GM18505 (cell line): ENCODE results near the gene FHIT.
"Not testable (repeated sequence)": the region's sequence is repeated elsewhere in the genome, so short reads cannot be mapped to it uniquely, and the experiment has no call there.

Experiments used
- ATAC-seq: cut with Tn5 transposase; IDR thresholded peaks from one replicate; pipeline ENCODE4 v1.9.1; 2021; ENCODE audit not compliant: unreplicated experiment
- POLR2A ChIP-seq: IDR thresholded peaks from 4 replicates; pipeline ENCODE4 v1.6.1; 2011; ENCODE audit warnings: borderline replicate concordance; ENCODE audit not compliant: insufficient read depth, insufficient read length; ENCODE audit errors: extremely low read depth

The FHIT gene

DNA sequence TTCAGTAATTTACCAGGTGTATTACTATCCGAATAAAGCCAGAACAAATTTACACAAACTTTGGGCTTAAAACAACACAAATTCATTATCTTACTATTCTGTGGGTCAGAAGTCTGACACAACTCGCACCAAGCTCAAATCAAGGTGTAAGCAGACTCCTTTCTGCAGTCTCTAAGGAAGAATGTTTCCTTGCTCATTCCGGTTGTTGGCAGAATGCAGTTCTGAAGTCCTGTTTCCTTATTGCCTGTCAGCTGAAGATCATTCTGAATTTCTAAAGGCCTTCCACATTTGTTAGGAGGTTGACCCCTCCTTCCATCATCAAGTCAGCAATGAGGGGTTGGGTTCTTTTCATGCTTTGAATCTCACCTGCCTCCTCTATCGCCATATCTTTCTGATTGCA, 183.2 kb downstream of the FHIT start:
- TF ChIP-seq POLR2A, result no peak
- no peak for ATAC-seq

GRCh38 chr3:61066800-61067199, 184.5 kb downstream of the FHIT start:
- ATAC-seq, result no peak
- no peak for TF ChIP-seq POLR2A

DNA sequence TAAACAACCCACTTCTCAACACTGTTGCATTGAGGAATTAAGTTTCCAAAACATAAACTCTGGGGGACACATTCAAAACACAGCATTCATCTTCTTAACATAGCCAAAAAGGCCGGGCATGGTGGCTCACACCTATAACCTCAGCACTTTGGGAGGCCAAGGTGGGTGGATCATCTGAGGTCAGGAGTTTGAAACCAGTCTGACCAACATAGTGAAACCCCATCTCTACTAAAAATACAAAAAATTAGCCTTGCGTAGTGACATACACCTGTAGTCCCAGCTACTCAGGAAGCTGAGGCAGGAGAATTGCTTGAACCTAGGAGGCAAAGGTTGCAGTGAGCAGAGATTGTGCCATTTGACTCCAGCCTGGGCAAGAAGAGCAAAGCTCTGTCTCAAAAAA, 185.0 kb downstream of the FHIT start:
- ATAC-seq, result not testable (repeated sequence)

- TF ChIP-seq POLR2A, result no peak
Measured at GRCh38 chr3:61065451-61066011, 185.7 kb downstream of the FHIT start.

GRCh38 chr3:61061092-61061723, 190.0 kb downstream of the FHIT start:
- no peak for ATAC-seq
- TF ChIP-seq POLR2A, result no peak

More at GRCh38 chr3:61065451-61066011, 185.7 kb downstream of the FHIT start:
- ATAC-seq, result no peak

GRCh38 chr3:61060411-61060861, 190.8 kb downstream of the FHIT start:
- no peak for TF ChIP-seq POLR2A
- no peak for ATAC-seq

GRCh38 chr3:61058836-61059235, 192.4 kb downstream of the FHIT start:
- no peak for ATAC-seq
- TF ChIP-seq POLR2A, result no peak

DNA sequence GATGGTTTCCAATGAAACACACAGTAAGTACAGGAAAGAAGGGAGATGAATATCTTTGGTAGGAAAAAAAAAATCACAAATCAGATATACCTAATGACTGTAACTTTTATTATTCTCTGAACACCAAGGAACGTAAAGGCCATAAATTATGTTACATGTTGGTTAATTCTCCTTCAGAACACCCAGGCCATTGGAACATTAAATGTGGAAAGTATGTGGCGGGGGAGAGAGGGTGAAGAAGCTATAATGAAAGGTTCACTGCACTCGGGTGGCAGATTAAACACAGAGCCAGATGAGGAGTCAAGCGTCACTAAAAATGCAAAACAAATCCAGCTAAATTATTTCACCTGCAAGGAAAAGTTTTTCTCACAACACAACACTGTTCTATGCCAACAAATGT, 193.8 kb downstream of the FHIT start:
- TF ChIP-seq POLR2A, result no peak
- ATAC-seq, result no peak

DNA sequence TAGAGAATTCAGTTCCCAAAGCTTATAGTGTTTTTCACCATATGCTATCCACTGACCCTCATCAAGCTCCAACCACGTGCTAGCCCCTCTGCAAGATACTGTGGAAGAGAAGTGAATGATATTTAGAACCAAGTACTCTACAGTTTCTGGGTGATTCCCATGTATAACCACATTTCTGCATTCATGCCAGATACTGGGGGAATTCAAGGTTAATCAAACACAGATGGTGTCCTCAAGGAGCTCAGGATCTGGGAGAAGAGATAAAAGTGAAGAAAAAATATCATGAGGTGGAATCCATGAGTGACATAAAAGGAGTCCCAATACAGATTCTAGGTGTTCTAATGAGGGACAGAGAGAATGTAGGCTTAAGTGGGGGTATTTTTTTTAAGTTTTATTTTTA, 195.8 kb downstream of the FHIT start:
- TF ChIP-seq POLR2A, result no peak
- no peak for ATAC-seq

DNA sequence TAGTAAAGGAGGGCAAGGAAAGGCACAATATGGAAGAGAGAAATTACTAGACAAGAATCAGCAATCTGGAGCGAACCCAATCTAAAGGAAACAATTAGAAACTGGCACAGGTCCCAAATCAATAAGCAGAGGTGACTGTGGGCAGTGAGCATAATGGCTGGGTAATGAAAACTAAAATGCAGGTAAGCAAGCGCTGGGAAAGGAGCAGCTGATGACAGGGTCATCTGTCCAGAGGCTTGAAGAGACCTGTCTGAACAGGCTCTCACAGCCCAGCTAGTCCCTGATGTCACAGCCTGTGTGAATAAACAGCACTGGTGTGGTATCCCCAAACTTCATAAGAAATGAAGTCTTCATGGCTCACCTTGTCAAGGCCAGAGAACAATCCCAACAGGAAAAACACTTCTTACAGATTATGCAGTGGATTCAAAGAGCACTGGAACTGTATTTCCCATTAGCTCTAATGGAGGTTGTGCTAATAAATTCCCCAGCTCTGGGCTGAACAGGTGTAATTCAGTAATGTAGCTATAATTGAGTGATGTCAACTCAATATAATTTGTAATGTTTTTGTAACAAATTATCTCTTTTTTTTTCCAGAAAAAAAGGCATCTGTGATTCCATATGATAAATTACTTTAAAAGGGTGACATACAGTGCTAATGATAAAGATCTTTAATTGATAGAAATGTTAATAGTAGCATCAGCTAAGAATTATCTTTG, 197.3 kb downstream of the FHIT start:
- no peak for TF ChIP-seq POLR2A
- ATAC-seq, result no peak

GRCh38 chr3:61052851-61053250, 198.4 kb downstream of the FHIT start:
- no peak for TF ChIP-seq POLR2A
- ATAC-seq, result no peak

DNA sequence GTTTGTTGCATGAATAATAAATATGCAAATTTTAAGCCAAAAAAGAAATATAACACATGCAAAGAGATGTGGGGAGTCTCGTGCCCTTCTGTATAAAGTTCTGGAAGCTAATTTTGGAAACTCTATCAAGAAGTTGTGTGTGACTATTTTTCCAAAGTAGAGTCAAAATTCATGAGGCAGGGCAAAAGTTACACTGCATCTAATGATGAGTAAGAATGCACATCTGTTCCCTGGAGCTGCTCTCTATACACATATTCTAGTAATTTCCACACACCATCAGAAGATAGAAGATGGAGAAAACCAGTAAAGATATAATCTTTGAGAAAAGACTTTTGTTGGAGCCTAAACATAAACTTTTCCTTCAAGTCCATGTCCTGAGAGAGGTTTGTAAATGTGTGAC, 199.6 kb downstream of the FHIT start:
- ATAC-seq, result no peak
- TF ChIP-seq POLR2A, result no peak

- not testable (repeated sequence) for ATAC-seq
Measured at GRCh38 chr3:61045169-61045568, 206.1 kb downstream of the FHIT start.

- ATAC-seq, result no peak
- TF ChIP-seq POLR2A, result no peak
Measured at GRCh38 chr3:61043156-61043555, 208.1 kb downstream of the FHIT start.
